ENCODE measurements around the gene DHRS1.

DHRS1 gene

GRCh38 chr14:24299255-24300191 lies at the start of gene DHRS1, which contains the start of gene NOP9:
DHRS1 (minus strand) TSS chr14:24299780; CDS start chr14:24299106, 674 bp downstream.
NOP9 (plus strand) TSS chr14:24299850; CDS start chr14:24299955, 105 bp downstream.
- DNase-seq (ENCODE audit: low read depth): peak; percentile 91

DNA sequence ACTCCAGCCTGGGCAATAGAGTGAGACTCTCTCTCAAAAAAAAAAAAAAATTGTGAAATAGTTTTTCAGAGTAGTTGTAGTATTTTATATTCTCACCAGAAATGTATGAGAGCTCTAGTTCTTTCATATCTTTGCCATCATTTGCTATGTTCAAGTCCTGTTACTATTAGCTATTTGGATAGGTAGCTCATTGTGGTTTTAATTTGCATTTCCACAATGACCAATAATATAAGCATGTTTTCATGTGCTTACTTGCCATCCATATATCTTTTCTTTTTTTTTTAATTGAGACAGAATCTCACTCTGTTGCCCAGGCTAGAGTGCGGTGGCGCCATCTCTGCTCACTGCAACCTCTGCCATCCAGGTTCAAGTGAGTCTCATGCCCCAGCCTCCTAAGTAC lies 48.6 kb upstream of the DHRS1 start:
- no peak for DNase-seq (ENCODE audit: low read depth)

- DNase-seq (ENCODE audit: low read depth): no peak
Observed at GRCh38 chr14:24347134-24347533, 47.6 kb upstream of the DHRS1 start.

- DNase-seq (ENCODE audit: low read depth): no peak
Observed at GRCh38 chr14:24343795-24344660, 44.4 kb upstream of the DHRS1 start.

DNA sequence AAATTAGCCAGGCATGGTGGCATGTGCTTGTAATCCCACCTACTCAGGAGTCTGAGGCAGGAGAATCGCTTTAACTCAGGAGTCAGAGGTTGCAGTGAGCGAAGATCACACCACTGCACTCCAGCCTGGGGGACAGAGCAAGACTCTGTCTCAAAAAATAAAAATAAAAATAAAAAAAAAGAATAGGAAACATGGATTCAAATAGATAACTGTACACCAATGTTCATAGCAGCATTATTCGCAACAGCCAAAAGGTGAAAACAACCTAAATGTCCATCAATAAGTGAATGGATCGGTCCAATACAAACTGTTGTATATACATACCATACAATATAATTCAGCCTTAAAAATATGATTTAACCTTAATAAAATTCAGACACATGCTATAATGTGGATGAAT lies 43.3 kb upstream of the DHRS1 start:
- no peak for DNase-seq (ENCODE audit: low read depth)

- no peak for DNase-seq (ENCODE audit: low read depth)
Observed at GRCh38 chr14:24340606-24341005, 41.0 kb upstream of the DHRS1 start.

DNA sequence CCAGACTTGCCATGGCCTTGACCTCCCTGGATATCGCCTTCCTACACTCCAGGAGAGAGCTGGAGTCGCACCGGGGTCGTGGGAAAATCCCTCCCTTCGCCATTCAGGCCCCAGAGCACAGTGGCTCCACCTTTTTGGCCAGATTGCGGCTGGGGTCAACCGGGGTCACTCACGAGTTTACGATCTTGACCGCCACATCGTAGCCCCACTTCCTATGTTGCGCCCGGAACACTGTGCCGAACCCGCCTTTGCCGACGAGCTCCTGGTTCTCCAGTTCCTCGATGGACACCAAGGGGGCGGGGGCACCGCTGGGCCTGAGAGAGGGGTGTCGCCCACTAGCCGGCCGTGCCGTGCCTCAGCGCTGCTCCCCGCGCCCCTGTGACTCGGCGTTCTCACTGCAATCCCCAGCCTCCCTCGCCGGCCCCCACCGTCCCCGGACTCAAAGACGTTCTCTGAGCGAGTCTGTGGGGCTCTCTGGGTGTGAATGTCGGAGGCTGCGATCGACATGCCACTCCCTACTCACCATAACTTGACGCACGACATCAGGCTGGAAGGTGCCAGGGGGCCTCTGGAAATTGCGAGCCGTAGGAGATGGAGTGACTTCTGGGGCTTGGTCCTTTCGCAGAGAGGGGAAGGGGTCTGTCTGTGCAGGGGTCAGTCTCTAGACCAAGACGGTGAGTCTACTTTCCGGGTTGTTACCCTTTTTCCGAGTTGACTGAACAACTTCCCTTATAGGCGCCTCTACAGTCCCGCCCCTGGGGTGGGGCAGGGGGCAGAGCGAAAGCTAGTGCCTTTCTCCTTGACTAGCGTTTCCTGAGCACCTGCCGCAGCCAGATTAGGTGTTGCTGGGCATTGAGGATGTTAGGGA lies 39.9 kb upstream of the DHRS1 start, which contains the start of gene RIPK3:
Gene RIPK3 (minus strand): TSS at position 708 of the 868 bp plus-strand sequence. CDS start 165 bp downstream, at position 543.
- peak; percentile 52 for DNase-seq (ENCODE audit: low read depth)

GRCh38 chr14:24338843-24339242 lies 39.3 kb upstream of the DHRS1 start:
- no peak for DNase-seq (ENCODE audit: low read depth)

DNA sequence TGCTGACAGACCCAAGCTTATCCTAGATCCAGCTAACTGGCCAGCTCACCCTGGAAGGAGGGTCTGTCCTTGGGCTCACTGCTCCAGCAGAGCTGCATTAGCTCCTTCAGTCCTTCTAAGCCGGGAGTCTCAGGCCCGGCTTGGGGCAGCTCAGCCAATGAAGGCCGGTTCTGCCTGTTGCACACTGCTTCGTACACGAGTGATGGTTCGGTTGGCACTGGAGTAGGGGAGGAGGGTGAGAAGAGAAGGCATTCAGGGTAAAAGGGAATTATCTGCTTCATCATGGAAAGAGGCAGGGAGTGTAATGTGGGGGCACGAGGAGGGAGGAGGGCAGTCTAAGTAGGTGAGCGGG lies 38.2 kb upstream of the DHRS1 start:
- DNase-seq (ENCODE audit: low read depth): no peak

DNA sequence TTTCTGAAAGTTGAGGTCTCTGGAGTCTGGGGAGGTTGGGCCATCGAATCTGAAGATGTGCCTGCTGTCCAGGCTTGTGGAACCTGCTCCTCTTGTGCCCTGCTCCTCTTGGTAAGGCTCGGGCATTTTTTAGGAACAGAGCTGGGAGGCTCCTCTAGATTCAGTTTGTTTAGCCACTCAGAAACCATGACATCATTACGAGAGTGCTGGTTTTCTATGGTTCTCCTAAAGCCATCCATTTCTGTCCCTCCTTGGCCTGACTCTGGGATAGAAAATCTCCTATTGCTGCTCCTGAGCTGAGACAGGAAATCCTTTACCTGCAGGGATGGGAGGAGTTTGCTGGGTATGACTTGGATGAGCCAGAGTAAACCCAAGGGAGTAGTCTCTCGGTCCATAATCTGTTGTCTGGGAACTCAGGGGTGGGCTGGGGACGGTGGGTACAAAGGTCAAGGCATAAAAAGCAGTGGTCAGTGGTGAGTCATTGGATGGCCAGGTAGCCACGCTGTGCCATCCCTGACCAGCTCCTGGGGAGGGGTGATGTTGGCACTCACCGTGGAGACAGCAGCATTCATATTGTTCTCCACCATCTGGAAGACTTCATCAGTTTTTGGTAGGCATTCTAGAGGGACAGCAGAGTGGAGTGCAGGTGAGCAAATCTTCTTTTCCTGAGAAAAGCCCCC lies 37.7 kb upstream of the DHRS1 start:
- DNase-seq (ENCODE audit: low read depth): no peak

GRCh38 chr14:24335461-24336171 lies 36.0 kb upstream of the DHRS1 start:
- DNase-seq (ENCODE audit: low read depth): no peak

GRCh38 chr14:24334431-24335291 lies 35.1 kb upstream of the DHRS1 start, which contains the start of gene ADCY4:
ADCY4 (minus strand) TSS chr14:24335071; CDS start chr14:24334652, 419 bp downstream.
- no peak for DNase-seq (ENCODE audit: low read depth)

DNA sequence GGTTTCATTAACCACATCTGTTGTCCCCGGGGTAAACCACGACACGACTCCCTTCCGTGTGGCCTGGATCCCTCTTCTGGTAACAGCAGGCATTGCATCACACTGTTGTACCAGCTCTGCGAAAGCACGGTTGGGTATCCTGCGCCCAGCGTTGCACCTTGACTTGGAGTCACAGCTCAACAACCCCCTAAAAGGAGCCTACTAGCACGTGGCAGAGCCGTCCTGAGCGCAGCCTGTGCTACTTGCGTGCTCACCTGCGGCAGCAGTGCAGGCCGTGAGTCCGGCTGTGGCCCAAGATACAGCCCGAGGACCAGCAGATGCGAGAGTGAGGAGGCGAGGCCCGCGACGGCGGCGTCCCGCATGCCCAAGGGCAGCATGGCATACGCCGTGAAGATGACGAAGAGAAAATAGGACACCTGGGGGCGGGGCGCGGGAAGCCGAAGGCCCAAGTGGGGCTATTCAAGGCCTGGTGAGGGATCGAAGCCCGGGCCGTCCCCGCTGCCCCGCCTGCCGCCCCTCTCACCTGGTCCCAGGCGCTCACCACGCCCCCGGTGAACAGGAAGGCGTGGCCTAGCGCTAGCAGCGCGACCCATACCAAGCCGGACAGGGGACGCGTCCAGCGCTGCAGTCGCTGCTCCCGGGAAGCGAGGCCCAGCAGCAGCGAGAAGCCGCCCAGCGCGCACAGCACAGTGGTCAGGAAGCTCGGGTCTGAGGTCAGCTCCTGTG lies 32.9 kb upstream of the DHRS1 start:
- peak; percentile 81 for DNase-seq (ENCODE audit: low read depth)

GRCh38 chr14:24331731-24332267 lies 32.2 kb upstream of the DHRS1 start:
- DNase-seq (ENCODE audit: low read depth): no peak

DNA sequence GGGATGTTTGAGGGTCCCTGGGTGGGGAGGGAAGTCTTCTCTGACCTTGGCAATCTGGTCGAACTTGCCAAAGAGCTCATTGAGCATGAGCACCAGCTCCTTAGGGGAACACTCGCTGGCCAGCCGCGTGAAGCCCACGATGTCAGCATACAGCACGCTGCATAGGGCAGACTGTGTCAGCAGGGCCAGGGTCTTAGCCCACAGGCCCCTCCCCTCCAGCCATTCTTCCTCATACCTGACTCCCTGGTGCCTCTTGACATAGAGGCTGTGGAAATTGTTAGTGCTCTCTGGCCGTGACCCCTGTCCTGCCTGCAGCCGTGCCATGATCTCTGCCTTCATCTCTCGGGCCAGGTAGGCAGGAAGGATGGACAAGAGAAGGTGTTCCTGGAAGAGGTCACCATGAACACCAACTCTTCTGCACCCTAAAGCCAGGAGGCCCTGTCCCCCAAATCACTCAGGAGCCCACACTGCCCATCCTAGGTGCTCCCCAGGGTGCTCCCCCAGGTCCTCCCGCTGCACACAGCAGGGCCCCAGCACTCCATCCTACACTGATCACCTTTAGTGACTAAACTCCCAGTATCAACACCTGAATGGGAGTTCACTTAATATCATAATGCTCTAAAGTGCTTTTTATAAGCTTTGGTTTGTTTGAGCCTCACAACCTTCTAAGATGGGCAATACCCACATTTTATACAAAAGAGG lies 31.5 kb upstream of the DHRS1 start:
- DNase-seq (ENCODE audit: low read depth): no peak

GRCh38 chr14:24329736-24330135 lies 30.2 kb upstream of the DHRS1 start:
- DNase-seq (ENCODE audit: low read depth): no peak

GRCh38 chr14:24329073-24329663 lies 29.6 kb upstream of the DHRS1 start:
- DNase-seq (ENCODE audit: low read depth): no peak

Data from activated T-cell treated with anti-CD3 and anti-CD28 coated beads for 24 hours (primary cell).